Prostate gland (tissue), 2 donors: ENCODE measurements around the gene TEX22.

ENCODE experiments used
- POLR2A ChIP-seq: fragments of 450-650 bp; IDR thresholded peaks from one replicate; pipeline ENCODE4 v1.6.1; 2016; ENCODE audit warnings: antibody characterized with exemption, mild to moderate bottlenecking
- TF ChIP-seq, protein P1 (sequence below), 4 experiments: fragments of 200-600 bp in 2 of 4; fragments of 450-650 bp in 2 of 4; sonication (generic) in 2 of 4; IDR thresholded peaks; 1 replicate in 3 of 4; 2 replicates in 1 of 4; pipeline ENCODE4 v1.5.1; 2016 to 2019; ENCODE audit warnings: antibody characterized with exemption in 4 of 4, mild to moderate bottlenecking in 2 of 4, moderate library complexity in 2 of 4

DNA sequence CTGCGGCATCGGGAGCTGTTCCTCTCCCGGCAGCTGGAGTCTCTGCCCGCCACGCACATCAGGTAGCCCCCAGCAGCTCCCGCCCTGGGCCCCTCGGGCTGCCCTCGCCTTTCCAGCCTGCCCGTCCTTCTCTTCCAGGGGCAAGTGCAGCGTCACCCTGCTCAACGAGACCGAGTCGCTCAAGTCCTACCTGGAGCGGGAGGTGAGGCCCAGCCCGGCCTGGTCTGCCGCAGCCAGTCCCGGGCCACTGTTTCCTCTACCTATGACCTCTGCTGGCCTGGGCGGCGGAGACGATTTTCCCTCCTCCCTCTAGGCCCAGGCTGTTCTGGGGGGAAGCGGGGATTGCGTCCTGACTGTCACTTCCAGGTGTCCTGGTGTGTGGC is 51.8 kb downstream of the TEX22 start:
- TF ChIP-seq, protein P1, sequence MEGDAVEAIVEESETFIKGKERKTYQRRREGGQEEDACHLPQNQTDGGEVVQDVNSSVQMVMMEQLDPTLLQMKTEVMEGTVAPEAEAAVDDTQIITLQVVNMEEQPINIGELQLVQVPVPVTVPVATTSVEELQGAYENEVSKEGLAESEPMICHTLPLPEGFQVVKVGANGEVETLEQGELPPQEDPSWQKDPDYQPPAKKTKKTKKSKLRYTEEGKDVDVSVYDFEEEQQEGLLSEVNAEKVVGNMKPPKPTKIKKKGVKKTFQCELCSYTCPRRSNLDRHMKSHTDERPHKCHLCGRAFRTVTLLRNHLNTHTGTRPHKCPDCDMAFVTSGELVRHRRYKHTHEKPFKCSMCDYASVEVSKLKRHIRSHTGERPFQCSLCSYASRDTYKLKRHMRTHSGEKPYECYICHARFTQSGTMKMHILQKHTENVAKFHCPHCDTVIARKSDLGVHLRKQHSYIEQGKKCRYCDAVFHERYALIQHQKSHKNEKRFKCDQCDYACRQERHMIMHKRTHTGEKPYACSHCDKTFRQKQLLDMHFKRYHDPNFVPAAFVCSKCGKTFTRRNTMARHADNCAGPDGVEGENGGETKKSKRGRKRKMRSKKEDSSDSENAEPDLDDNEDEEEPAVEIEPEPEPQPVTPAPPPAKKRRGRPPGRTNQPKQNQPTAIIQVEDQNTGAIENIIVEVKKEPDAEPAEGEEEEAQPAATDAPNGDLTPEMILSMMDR (IDR thresholded peaks at IDR 0.05), result no peak
- TF ChIP-seq POLR2A, result no peak
